CD14-positive monocyte (primary cell): ENCODE measurements around the gene AFAP1L1. TPM values are rescaled to one million over a fixed set of nuclear protein-coding genes. Genes with fewer than 3 reads are reported as not detected.

Experiments
- DNase-seq, 3 donors: peaks; one replicate each; pipeline ENCODE4 v3.0.0-alpha.2; 2011 to 2022
- H2AFZ ChIP-seq: 2 replicates; pipeline ENCODE4 v1.6.0; 2012; ENCODE audit warnings: mild to moderate bottlenecking, low read depth, low read length, inconsistent platforms; ENCODE audit not compliant: insufficient read depth, poor library complexity, severe bottlenecking
- H3K27ac ChIP-seq, 2 donors: 1 replicate in 1 of 2; 2 replicates in 1 of 2; pipeline ENCODE4 v1.5.1; 2012 to 2013; ENCODE audit warnings: low read length in 2 of 2, control low read depth in 1 of 2, inconsistent platforms in 1 of 2, low read depth in 1 of 2, mild to moderate bottlenecking in 1 of 2
- H3K27me3 ChIP-seq, 2 donors: one replicate each; pipeline versions ENCODE4 v1.6.0 to v1.6.1; 2011 to 2013; ENCODE audit warnings: low read length in 2 of 2; ENCODE audit not compliant: control insufficient read depth in 2 of 2, insufficient read depth in 2 of 2
- H3K36me3 ChIP-seq, 2 donors: replicated peaks in 1 of 2; 1 replicate in 1 of 2; 2 replicates in 1 of 2; pipeline versions ENCODE4 v1.5.1 to v1.6.1; 2012 to 2013; ENCODE audit warnings: low read length in 2 of 2, control low read depth in 1 of 2, inconsistent platforms in 1 of 2, mild to moderate bottlenecking in 1 of 2; ENCODE audit not compliant: insufficient read depth in 2 of 2, control insufficient read depth in 1 of 2
- H3K4me1 ChIP-seq, 2 donors: 1 replicate in 1 of 2; 2 replicates in 1 of 2; pipeline versions ENCODE4 v1.5.1 to v1.6.1; 2012 to 2013; ENCODE audit warnings: low read length in 2 of 2, control low read depth in 1 of 2, inconsistent platforms in 1 of 2, mild to moderate bottlenecking in 1 of 2, moderate library complexity in 1 of 2; ENCODE audit not compliant: insufficient read depth in 2 of 2, control insufficient read depth in 1 of 2
- H3K4me2 ChIP-seq: replicated peaks from 2 replicates; pipeline ENCODE3; 2012; ENCODE audit warnings: low read length, moderate library complexity, mild to moderate bottlenecking; ENCODE audit not compliant: poor library complexity, severe bottlenecking; ENCODE audit errors: extremely low read depth
- H3K4me3 ChIP-seq, 3 experiments: fragments of 200-600 bp in 1 of 3; sonication (generic) in 1 of 3; replicated peaks in 1 of 3; 1 replicate in 2 of 3; 2 replicates in 1 of 3; pipeline ENCODE4 v1.5.1; 2011 to 2013; ENCODE audit warnings: low read length in 3 of 3, mild to moderate bottlenecking in 3 of 3, control low read depth in 2 of 3, low read depth in 2 of 3, inconsistent platforms in 1 of 3, moderate library complexity in 1 of 3
- H3K79me2 ChIP-seq: 2 replicates; pipeline ENCODE4 v1.6.0; 2012; ENCODE audit warnings: mild to moderate bottlenecking, control low read depth, inconsistent platforms, low read length, moderate library complexity; ENCODE audit not compliant: insufficient read depth
- H3K9ac ChIP-seq: 2 replicates; pipeline ENCODE4 v1.6.0; 2017; ENCODE audit warnings: low read length, mild to moderate bottlenecking; ENCODE audit not compliant: insufficient read depth, poor library complexity, severe bottlenecking
- H3K9me3 ChIP-seq, 2 donors: replicated peaks in 1 of 2; 1 replicate in 1 of 2; 2 replicates in 1 of 2; pipeline versions ENCODE4 v1.5.1 to v1.6.1; 2012 to 2013; ENCODE audit warnings: low read length in 2 of 2, control low read depth in 1 of 2; ENCODE audit not compliant: control insufficient read depth in 1 of 2, insufficient read depth in 1 of 2
- H4K20me1 ChIP-seq: 2 replicates; pipeline ENCODE4 v1.6.0; 2012; ENCODE audit warnings: mild to moderate bottlenecking, low read length, control low read depth, moderate library complexity; ENCODE audit not compliant: insufficient read depth
- H3K27ac Mint-ChIP-seq, 7 donors: one replicate each; pipeline ENCODE4 v1.8.0; 2020; ENCODE audit warnings: mild to moderate bottlenecking in 7 of 7, mixed read lengths in 7 of 7, moderate library complexity in 6 of 7, inconsistent platforms in 2 of 7
- H3K27me3 Mint-ChIP-seq, 3 donors: one replicate each; pipeline ENCODE4 v1.8.0; 2021 to 2022; ENCODE audit warnings: low read depth in 3 of 3, mild to moderate bottlenecking in 3 of 3, mixed read lengths in 3 of 3, moderate library complexity in 3 of 3, inconsistent platforms in 1 of 3
- H3K36me3 Mint-ChIP-seq, 2 donors: one replicate each; pipeline ENCODE4 v1.8.0; 2020; ENCODE audit warnings: mixed read lengths in 2 of 2, inconsistent platforms in 1 of 2, mild to moderate bottlenecking in 1 of 2
- H3K4me1 Mint-ChIP-seq: one replicate; pipeline ENCODE4 v1.8.0; 2020; ENCODE audit warnings: mild to moderate bottlenecking, mixed read lengths
- H3K4me3 Mint-ChIP-seq, 2 donors: one replicate each; pipeline ENCODE4 v1.8.0; 2020; ENCODE audit warnings: mild to moderate bottlenecking in 2 of 2, mixed read lengths in 2 of 2, moderate library complexity in 1 of 2
- H3K9me3 Mint-ChIP-seq, 7 donors: one replicate each; pipeline ENCODE4 v1.8.0; 2020 to 2022; ENCODE audit warnings: mixed read lengths in 7 of 7, mild to moderate bottlenecking in 6 of 7, moderate library complexity in 6 of 7, inconsistent platforms in 2 of 7
- WGBS: methylation state at CpG from one replicate; pipeline ENCODE4 v1.1.5; 2013; ENCODE audit warnings: missing lambda C conversion rate; ENCODE audit not compliant: insufficient coverage; 5-methylcytosine and 5-hydroxymethylcytosine counted together
- intact Hi-C, 2 donors: fragments of 100-400 bp; cut with micrococcal nuclease; formaldehyde crosslinking; loops; one replicate each; pipeline versions ENCODE4 v1.15.0 to v1.15.1; 2023
- polyA plus RNA-seq, 3 donors: library from polyadenylated mRNA; depleted of rRNA in 1 of 3; unstranded in 2 of 3; stranded (reverse) in 1 of 3; fragments of 300-500 nt in 2 of 3; fragments of >200 nt in 1 of 3; fragmentation: Illumina TruSeq in 2 of 3; gene quantifications; 1 replicate in 2 of 3; 2 replicates in 1 of 3; pipeline ENCODE4 v1.2.3, GENCODE V29; 2012 to 2021
- TF ChIP-seq, protein P1 (sequence below): fragments of 200-600 bp; IDR thresholded peaks from one replicate; pipeline ENCODE4 v1.8.0; 2022; ENCODE audit warnings: antibody characterized with exemption, mild to moderate bottlenecking

The AFAP1L1 gene
- polyA plus RNA-seq, 3 donors = not detected

DNA sequence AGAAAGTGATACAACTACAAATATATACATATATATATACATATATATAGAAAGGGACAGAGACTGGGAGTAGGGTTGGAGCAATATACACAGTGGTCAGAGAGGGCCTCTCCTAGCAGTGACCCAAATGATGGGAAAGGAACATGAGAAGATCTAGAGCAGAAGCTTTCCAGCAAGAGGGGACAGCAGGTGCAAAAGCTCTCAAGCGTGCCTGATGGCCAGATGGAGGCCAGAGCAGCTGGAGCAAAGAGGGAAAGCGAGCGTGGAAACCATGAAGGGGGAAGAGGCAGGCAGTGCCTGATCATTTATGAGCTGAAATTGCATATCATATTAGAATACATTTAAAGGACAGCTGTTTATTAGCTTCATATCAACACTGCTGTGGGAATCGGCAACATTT, 66.1 kb downstream of the AFAP1L1 start:
- Histone ChIP-seq H3K9me3 (no peaks in the 10 kb centered on the region), H4K20me1 (no peaks in the 10 kb centered on the region), H3K4me2 (no peak overlapping the region), H3K27me3 (no peaks in the 10 kb centered on the region), H3K4me1 (no peaks in the 10 kb centered on the region), H3K4me3 (no peak overlapping the region), H3K79me2 (no peaks in the 10 kb centered on the region), H2AFZ (no peak overlapping the region), H3K9ac (no peak overlapping the region), H3K27ac (no peak overlapping the region), H3K36me3 (no peaks in the 10 kb centered on the region)
- WGBS = 100% methylated on average over 1 of the region's 4 CpGs
- Mint-ChIP-seq H3K36me3 (no peaks in the 10 kb centered on the region), H3K27ac (peak overlapping the region in 1 of 7 donors; percentile 26), H3K4me1 (no peaks in the 10 kb centered on the region), H3K27me3 (peaks cover 0 to 3% (median 2%) of the 10 kb centered on the region in 3 donors), H3K9me3 (no peaks in the 10 kb centered on the region), H3K4me3 (no peak overlapping the region)
- no peak for DNase-seq
- intact Hi-C loops = no loop called here
- TF ChIP-seq, protein P1, sequence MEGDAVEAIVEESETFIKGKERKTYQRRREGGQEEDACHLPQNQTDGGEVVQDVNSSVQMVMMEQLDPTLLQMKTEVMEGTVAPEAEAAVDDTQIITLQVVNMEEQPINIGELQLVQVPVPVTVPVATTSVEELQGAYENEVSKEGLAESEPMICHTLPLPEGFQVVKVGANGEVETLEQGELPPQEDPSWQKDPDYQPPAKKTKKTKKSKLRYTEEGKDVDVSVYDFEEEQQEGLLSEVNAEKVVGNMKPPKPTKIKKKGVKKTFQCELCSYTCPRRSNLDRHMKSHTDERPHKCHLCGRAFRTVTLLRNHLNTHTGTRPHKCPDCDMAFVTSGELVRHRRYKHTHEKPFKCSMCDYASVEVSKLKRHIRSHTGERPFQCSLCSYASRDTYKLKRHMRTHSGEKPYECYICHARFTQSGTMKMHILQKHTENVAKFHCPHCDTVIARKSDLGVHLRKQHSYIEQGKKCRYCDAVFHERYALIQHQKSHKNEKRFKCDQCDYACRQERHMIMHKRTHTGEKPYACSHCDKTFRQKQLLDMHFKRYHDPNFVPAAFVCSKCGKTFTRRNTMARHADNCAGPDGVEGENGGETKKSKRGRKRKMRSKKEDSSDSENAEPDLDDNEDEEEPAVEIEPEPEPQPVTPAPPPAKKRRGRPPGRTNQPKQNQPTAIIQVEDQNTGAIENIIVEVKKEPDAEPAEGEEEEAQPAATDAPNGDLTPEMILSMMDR = no peak

DNA sequence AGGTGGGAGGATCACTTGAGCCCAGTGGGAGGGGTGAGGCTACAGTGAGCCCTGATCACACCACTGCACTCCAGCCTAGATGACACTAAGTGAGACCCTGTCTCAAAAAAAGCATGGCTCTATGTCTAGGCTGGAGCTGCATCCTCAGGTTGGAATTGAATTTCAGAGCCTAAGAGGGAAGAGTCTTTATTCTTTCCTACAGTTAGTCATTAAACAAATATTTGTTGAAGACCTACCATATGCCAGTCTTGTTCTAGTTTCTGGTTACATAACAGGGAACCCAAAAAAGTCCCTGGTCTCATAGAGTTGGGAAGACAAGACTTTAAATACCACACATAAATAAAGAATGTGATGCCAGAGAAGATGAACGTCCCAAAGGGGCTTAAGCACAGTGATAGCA, 66.7 kb downstream of the AFAP1L1 start:
- Histone ChIP-seq H3K4me1 (no peaks in the 10 kb centered on the region), H3K9ac (no peak overlapping the region), H2AFZ (no peak overlapping the region), H3K27ac (no peak overlapping the region), H3K79me2 (no peaks in the 10 kb centered on the region), H3K27me3 (no peaks in the 10 kb centered on the region), H3K9me3 (no peaks in the 10 kb centered on the region), H3K4me2 (no peak overlapping the region), H3K36me3 (no peaks in the 10 kb centered on the region), H3K4me3 (no peak overlapping the region), H4K20me1 (no peaks in the 10 kb centered on the region)
- H3K27me3 Mint-ChIP-seq = peaks cover 0 to 3% (median 2%) of the 10 kb centered on the region in 3 donors
- 100% methylated on average over 1 of the region's 1 CpG for WGBS
- no peak overlapping the region for H3K4me3 Mint-ChIP-seq
- DNase-seq = no peak
- H3K9me3 Mint-ChIP-seq = no peaks in the 10 kb centered on the region
- H3K4me1 Mint-ChIP-seq = no peaks in the 10 kb centered on the region
- TF ChIP-seq, protein P1 = no peak
- H3K27ac Mint-ChIP-seq = no peak overlapping the region
- intact Hi-C loops = no loop called here
- no peaks in the 10 kb centered on the region for H3K36me3 Mint-ChIP-seq
